ENCODE data around the gene VEPH1.

The VEPH1 gene

GRCh38 chr3:157275832-157276231 is 227.4 kb downstream of the VEPH1 start:
- TF ChIP-seq, protein P1, sequence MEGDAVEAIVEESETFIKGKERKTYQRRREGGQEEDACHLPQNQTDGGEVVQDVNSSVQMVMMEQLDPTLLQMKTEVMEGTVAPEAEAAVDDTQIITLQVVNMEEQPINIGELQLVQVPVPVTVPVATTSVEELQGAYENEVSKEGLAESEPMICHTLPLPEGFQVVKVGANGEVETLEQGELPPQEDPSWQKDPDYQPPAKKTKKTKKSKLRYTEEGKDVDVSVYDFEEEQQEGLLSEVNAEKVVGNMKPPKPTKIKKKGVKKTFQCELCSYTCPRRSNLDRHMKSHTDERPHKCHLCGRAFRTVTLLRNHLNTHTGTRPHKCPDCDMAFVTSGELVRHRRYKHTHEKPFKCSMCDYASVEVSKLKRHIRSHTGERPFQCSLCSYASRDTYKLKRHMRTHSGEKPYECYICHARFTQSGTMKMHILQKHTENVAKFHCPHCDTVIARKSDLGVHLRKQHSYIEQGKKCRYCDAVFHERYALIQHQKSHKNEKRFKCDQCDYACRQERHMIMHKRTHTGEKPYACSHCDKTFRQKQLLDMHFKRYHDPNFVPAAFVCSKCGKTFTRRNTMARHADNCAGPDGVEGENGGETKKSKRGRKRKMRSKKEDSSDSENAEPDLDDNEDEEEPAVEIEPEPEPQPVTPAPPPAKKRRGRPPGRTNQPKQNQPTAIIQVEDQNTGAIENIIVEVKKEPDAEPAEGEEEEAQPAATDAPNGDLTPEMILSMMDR (IDR thresholded peaks at IDR 0.05) = no peak

GRCh38 chr3:157274644-157275137 is 228.5 kb downstream of the VEPH1 start:
- TF ChIP-seq, protein P1 (IDR thresholded peaks at IDR 0.05) = no peak

DNA sequence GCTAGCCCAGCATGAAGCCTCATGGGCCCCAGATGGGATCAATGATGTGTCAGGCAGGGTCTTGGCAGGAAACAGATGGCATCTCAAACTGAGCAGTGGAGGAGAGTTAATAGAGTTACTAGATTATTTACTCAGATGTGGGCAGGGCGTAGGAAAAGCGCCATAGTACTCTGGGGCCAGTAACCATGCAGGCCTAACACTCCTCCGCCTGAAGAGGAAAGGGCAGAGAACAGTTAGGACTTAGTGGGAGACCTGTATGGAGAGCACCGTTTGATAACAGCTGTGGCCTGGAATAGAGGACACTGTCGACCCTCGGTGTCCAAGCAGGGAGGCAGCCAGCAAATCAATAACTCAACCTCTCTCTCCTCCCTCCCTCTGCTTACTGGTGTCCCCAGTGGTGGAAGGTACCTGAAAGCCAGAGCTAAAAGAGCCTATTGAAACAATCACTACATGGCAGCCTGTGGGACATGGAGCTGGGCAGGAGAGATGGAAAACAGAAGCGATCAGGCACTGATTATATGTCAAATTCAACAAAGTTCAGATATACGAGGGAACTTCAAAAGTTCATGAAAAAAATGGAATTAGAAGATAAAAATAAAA is 231.8 kb downstream of the VEPH1 start:
- TF ChIP-seq, protein P1 (IDR thresholded peaks at IDR 0.05) = no peak

GRCh38 chr3:157268026-157268425 is 235.2 kb downstream of the VEPH1 start:
- TF ChIP-seq, protein P1 (IDR thresholded peaks at IDR 0.05) = no peak

- TF ChIP-seq, protein P1 (IDR thresholded peaks at IDR 0.05) = no peak
Measured at GRCh38 chr3:157265931-157266330, 237.3 kb downstream of the VEPH1 start.

DNA sequence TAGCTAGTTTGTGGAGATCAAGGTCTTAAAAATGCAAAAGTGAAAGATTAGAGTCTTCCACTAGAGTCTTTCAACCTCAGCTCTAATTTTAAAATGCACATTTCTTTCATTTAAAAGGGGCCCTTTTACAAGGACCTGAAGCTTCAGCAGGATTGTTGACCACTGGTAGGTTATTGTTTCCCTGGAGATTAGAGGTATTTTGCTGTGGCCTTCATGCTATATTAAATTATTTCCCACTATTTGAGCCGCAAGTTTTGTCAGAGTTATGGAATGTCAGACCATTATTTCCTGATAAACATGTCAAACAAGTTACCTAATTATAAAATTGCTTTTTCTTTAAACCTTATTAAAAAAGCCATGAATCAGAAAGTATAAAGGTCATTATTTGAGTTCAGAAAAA is 240.2 kb downstream of the VEPH1 start:
- TF ChIP-seq, protein P1 (IDR thresholded peaks at IDR 0.05) = no peak

DNA sequence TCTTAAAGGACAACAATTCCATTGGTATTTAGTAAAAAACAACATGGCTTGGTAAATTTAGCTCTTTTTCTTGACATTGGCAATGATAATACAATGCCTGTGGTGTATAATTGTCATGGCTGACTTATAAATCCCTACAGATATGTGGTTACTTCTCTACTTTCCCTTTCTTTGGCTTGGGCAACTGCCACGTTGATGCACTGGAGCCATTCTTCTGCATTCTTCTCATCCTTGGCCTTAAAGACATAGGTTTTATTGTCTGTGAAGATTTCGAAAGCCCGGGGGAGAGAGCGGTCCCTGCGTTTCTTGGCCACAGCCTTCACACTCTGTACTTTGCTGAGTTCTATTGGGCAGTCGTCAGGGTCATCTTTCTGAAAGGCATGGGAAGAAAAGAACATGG is 242.2 kb downstream of the VEPH1 start:
- TF ChIP-seq, protein P1 (IDR thresholded peaks at IDR 0.05) = no peak

- TF ChIP-seq, protein P1 (IDR thresholded peaks at IDR 0.05) = no peak
Measured at GRCh38 chr3:157259825-157260224, 243.4 kb downstream of the VEPH1 start.

Measured in LNCAP (cell line).